ENCODE measurements around the gene OR10C1. TPM values are rescaled to one million over a fixed set of nuclear protein-coding genes. Genes with fewer than 3 reads are reported as not detected.

The OR10C1 gene
- total RNA-seq, 1 experiment from 2014 or later, result not detected

DNA sequence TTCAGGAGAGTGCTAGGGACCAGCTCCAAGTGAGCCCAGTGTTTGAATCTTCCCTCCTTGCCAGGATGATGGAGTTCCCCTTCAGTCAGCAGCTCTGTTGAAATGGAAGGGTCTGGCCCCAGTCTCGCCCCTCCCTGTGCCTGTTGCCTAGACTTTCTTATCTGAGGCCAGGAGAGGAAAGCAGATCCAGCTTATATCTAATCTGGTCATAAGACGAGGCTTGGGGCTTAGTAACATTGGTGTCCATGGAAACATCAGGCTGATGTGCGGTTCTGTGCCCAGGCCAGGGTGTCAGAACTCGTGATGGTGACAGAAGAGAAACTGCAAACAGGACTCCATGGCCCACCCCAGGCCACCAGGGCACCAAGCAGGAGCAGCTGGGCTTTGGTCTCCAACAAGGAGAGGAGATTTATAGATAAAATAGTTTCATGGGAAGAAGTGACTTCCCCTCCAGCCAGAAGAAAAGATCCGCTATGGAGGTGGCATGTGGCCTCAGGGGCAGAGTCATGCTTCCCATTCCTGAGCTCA is 38.9 kb downstream of the OR10C1 start:
- no peak for DNase-seq (ENCODE audit: low read depth)

GRCh38 chr6:29478740-29479139 is 39.6 kb downstream of the OR10C1 start:
- no peak for DNase-seq (ENCODE audit: low read depth)

DNA sequence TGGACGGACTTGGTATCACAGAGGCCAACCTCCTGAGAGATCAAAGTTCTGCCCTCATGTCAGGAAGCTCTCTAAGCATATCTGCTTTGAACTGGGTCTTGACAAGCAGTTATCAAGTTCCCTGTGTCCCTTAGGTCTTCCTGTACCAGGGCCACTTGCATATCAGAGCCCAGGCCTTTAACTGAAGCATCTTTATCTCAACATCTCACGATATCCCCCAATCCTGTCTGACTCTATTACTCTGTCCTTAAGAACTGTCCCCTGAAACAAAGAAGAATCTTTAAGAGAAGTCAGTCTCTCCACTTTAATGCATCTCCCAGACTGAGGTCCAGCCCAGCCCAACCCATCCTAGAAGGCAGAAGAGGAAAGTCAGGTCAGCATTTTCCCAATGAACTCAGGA is 40.5 kb downstream of the OR10C1 start:
- DNase-seq (ENCODE audit: low read depth), result no peak

DNA sequence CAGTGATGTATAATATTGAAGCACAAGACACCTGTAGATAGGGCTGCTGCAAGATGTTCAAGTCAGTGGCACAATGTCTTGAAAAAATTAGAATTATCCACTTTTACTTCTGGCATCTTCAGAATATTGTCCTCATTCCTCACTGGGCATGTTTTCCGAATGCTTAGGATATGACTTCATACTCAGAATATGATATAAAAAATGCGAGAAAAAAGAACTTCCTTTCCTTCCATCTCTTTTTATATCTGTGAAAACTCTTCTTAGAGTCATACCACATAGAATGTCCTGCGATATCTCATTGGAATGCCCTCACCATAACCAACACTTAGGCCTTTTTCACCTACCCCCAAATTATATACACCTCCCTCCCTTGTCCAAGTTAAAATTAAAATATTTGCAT is 44.1 kb downstream of the OR10C1 start:
- DNase-seq (ENCODE audit: low read depth), result no peak

DNA sequence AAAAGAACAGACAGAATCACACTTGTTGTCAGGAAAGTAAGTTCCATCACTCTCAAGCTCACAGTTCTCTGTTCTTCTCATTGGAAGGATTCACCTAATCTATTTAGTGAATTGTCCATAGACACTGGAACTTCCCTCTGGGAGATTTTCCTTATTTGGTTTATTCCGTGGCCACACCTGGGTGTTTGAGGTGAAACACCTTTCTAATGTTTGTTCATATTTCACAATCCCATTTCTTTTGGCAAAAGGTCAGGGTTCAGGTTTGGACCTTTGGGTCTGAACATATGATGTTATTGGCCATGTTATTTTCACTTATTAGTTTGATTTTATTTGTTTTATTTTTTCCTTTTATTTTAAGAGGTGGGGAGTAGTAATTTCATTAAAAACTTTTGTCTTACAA is 44.6 kb downstream of the OR10C1 start:
- DNase-seq (ENCODE audit: low read depth), result no peak

DNA sequence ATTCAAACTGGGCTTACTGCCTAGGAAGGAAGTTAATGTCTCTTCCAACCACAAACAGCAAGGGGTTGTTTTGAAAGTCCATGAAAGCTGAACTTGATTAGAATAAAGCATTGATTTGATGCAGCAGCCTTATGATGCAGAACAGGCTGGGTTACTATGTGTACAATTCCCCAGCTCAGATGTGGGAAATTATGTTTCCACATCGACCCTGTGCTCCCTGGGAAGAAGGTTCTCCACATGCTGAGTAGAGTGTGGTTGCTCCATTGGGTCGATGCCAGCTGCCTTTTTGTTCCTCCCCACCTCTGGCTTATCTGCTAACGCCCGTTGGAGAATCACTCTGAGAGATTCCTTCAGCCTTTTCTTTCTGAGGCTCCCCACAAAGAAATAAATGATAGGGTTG is 47.5 kb downstream of the OR10C1 start:
- DNase-seq (ENCODE audit: low read depth), result no peak

GRCh38 chr6:29487131-29487530 is 48.0 kb downstream of the OR10C1 start:
- DNase-seq (ENCODE audit: low read depth), result no peak

- no peak for DNase-seq (ENCODE audit: low read depth)
These were observed 48.6 kb downstream of the OR10C1 start, which contains the start of gene MAS1L for GRCh38 chr6:29487660-29488059. Gene MAS1L, minus strand, starts transcription at chr6:29487956. Its CDS starts 54 bp downstream, at chr6:29487902.

DNA sequence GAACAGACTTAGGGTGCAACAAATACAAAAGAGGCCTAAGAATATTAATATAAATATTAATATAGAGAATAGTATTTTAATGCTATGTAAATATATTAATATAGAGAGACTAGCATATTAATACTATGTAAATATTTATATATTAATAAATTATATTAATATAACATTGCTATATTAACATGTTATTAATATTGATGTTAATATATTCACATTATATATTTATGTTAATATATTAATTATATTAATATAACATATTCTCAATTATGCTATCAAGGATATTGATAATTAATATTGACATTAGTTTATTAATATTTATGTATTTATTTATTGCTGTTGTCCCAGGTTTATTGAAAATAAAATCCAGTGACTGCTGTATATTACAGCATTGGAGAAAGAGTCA is 49.8 kb downstream of the OR10C1 start:
- no peak for DNase-seq (ENCODE audit: low read depth)

GRCh38 chr6:29489286-29489685 is 50.2 kb downstream of the OR10C1 start:
- no peak for DNase-seq (ENCODE audit: low read depth)

- no peak for DNase-seq (ENCODE audit: low read depth)
These were observed 50.9 kb downstream of the OR10C1 start for GRCh38 chr6:29490055-29490454.

DNA sequence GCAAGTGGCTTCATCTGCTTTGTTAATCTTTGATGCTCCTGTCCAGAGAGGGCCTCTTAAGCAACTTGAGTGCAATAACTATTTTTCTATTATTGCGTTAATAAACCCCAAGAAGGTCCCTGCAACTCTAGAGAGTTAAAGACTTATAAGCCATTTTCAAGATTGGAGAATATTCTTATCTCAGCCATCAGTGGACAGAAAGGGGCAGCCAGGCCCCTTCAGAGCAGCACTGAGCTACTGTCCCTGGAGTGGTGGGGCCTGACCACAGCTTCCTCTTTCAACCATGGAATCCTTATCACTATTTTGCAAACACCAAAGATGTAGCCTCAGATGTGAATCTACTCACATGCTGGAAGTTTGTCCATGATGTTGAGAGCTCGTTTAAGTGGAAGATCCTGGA is 51.4 kb downstream of the OR10C1 start:
- no peak for DNase-seq (ENCODE audit: low read depth)

Other genes with a start within 250 kb of the OR10C1 start
- not detected in 2 replicates for gene OR14J1, start 137.6 kb upstream of the OR10C1 start, total RNA-seq (2014; rRNA removed; shearing (Covaris generic))
- not detected in 2 replicates for gene OR5V1, start 70.4 kb upstream of the OR10C1 start, total RNA-seq (2014; rRNA removed; shearing (Covaris generic))
- gene OR12D3, start 64.0 kb upstream of the OR10C1 start, total RNA-seq (2014; rRNA removed; shearing (Covaris generic)), result not detected in 2 replicates
- gene OR12D2, start 43.7 kb upstream of the OR10C1 start, total RNA-seq (2014; rRNA removed; shearing (Covaris generic)), result not detected in 2 replicates
- gene OR12D1, start 24.4 kb upstream of the OR10C1 start, total RNA-seq (2014; rRNA removed; shearing (Covaris generic)), result not detected in 2 replicates
- not detected in 2 replicates for gene OR11A1, start 17.8 kb downstream of the OR10C1 start, total RNA-seq (2014; rRNA removed; shearing (Covaris generic))
- gene OR2H1, start 17.8 kb downstream of the OR10C1 start, total RNA-seq (2014; rRNA removed; shearing (Covaris generic)), result not detected in 2 replicates
- not detected in 2 replicates for gene MAS1L, start 48.6 kb downstream of the OR10C1 start, total RNA-seq (2014; rRNA removed; shearing (Covaris generic))
- 2.8 and 10.1 TPM in 2 replicates for gene UBD, start 120.4 kb downstream of the OR10C1 start, total RNA-seq (2014; rRNA removed; shearing (Covaris generic))
- gene OR2H2, start 145.8 kb downstream of the OR10C1 start, total RNA-seq (2014; rRNA removed; shearing (Covaris generic)), result not detected in 2 replicates
- gene GABBR1, start 193.9 kb downstream of the OR10C1 start, total RNA-seq (2014; rRNA removed; shearing (Covaris generic)), result 1.3 and 4.3 TPM in 2 replicates
- gene MOG, start 217.8 kb downstream of the OR10C1 start, total RNA-seq (2014; rRNA removed; shearing (Covaris generic)), result not detected in 2 replicates
- gene ZFP57, start 241.8 kb downstream of the OR10C1 start, total RNA-seq (2014; rRNA removed; shearing (Covaris generic)), result 0.57 TPM in 1 of 2 replicates, not detected in the other